Esophagus muscularis mucosa (tissue), 4 donors: ENCODE measurements around the gene DSG3. TPM values are rescaled to one million over a fixed set of nuclear protein-coding genes. Genes with fewer than 3 reads are reported as not detected.

ENCODE experiments used
- DNase-seq: peaks from one replicate; pipeline ENCODE4 v3.0.0-alpha.2; 2017; ENCODE audit errors: extremely low spot score
- H3K27ac ChIP-seq, 4 donors: fragments of 200-600 bp; sonication (generic); replicated peaks in 1 of 4; 1 replicate in 3 of 4; 2 replicates in 1 of 4; pipeline ENCODE4 v1.5.1; 2016 to 2019; ENCODE audit warnings: mild to moderate bottlenecking in 1 of 4
- H3K27me3 ChIP-seq, 4 donors: fragments of 200-600 bp; sonication (generic); one replicate each; pipeline versions ENCODE4 v1.5.1 to v1.6.0; 2016 to 2019
- H3K36me3 ChIP-seq, 4 donors: fragments of 200-600 bp; sonication (generic); one replicate each; pipeline ENCODE4 v1.5.1; 2016 to 2019
- H3K4me1 ChIP-seq, 4 donors: fragments of 200-600 bp; sonication (generic); one replicate each; pipeline ENCODE4 v1.5.1; 2016 to 2019
- H3K4me3 ChIP-seq, 4 donors: fragments of 200-600 bp; sonication (generic); 1 replicate in 2 of 4; 2 replicates in 2 of 4; pipeline ENCODE4 v1.5.1; 2016 to 2019; ENCODE audit warnings: mild to moderate bottlenecking in 4 of 4, moderate library complexity in 1 of 4
- H3K9me3 ChIP-seq, 4 donors: fragments of 200-600 bp; sonication (generic); 1 replicate in 3 of 4; 2 replicates in 1 of 4; pipeline ENCODE4 v1.5.1; 2016 to 2019
- EP300 ChIP-seq: sonication (generic); formaldehyde crosslinking; IDR thresholded peaks from one replicate; pipeline ENCODE4 v1.6.1; 2017; ENCODE audit warnings: antibody characterized with exemption
- POLR2A ChIP-seq: fragments of 450-650 bp; IDR thresholded peaks from one replicate; pipeline ENCODE4 v1.6.1; 2017; ENCODE audit warnings: antibody characterized with exemption, moderate library complexity, mild to moderate bottlenecking, low read depth
- POLR2AphosphoS5 ChIP-seq, 2 donors: sonication (generic); formaldehyde crosslinking; IDR thresholded peaks; one replicate each; pipeline ENCODE4 v1.6.1; 2017; ENCODE audit warnings: antibody characterized with exemption in 2 of 2
- WGBS: methylation state at CpG from one replicate; pipeline ENCODE4 v1.1.5; 2018; 5-methylcytosine and 5-hydroxymethylcytosine counted together
- intact Hi-C: fragments of 100-400 bp; cut with DNase I; formaldehyde crosslinking; loops from one replicate; pipeline ENCODE4 v1.15.1; 2023
- total RNA-seq, 4 donors: library from RNA; depleted of rRNA; stranded (reverse); fragments of >200 nt; gene quantifications; one replicate each; pipeline versions ENCODE4 v1.1.0 to v1.2.1, GENCODE V29; 2016
- TF ChIP-seq, protein P1 (sequence below), 3 experiments: fragments of 200-600 bp in 2 of 3; fragments of 450-650 bp in 1 of 3; sonication (generic) in 2 of 3; IDR thresholded peaks; one replicate each; pipeline ENCODE4 v1.5.1; 2017 to 2019; ENCODE audit warnings: antibody characterized with exemption in 3 of 3, mild to moderate bottlenecking in 2 of 3, moderate library complexity in 1 of 3

Gene DSG3
- total RNA-seq, 4 donors from 2014 or later = under 0.01 TPM; not detected in 3

DNA sequence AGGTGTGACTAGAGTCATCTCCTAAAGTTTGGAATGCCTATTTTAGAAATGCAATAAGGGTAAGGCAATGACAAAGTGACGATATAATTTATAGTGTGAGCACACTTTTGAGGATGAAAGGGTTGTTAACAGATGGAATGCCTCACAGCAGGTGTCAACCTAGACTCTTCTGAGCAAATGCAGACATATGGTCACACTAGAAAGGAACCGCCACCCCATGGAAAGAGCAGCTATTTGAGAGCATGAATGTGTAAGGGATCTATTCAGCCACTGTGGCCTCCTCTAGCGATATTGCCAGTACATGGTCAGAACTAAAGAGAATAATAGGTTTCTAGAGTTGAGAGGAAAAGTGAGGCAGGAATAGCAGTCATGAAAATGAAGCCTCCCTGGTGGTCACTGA is 68.9 kb downstream of the DSG3 start:
- no peak overlapping the region for H3K27ac ChIP-seq
- peaks cover 0 to 16% (median 0%) of the 10 kb centered on the region in 4 donors for H3K36me3 ChIP-seq
- WGBS = 90% methylated on average over 3 of the region's 3 CpGs
- no peaks in the 10 kb centered on the region for H3K9me3 ChIP-seq
- intact Hi-C loops = no loop called here
- H3K27me3 ChIP-seq = no peaks in the 10 kb centered on the region
- H3K4me1 ChIP-seq = no peaks in the 10 kb centered on the region
- TF ChIP-seq POLR2A (no peak), EP300 (no peak), POLR2AphosphoS5 (IDR thresholded peaks at IDR 0.05) (no peak)
- TF ChIP-seq, protein P1, sequence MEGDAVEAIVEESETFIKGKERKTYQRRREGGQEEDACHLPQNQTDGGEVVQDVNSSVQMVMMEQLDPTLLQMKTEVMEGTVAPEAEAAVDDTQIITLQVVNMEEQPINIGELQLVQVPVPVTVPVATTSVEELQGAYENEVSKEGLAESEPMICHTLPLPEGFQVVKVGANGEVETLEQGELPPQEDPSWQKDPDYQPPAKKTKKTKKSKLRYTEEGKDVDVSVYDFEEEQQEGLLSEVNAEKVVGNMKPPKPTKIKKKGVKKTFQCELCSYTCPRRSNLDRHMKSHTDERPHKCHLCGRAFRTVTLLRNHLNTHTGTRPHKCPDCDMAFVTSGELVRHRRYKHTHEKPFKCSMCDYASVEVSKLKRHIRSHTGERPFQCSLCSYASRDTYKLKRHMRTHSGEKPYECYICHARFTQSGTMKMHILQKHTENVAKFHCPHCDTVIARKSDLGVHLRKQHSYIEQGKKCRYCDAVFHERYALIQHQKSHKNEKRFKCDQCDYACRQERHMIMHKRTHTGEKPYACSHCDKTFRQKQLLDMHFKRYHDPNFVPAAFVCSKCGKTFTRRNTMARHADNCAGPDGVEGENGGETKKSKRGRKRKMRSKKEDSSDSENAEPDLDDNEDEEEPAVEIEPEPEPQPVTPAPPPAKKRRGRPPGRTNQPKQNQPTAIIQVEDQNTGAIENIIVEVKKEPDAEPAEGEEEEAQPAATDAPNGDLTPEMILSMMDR (IDR thresholded peaks at IDR 0.05) = no peak
- no peak for DNase-seq
- no peak overlapping the region for H3K4me3 ChIP-seq

DNA sequence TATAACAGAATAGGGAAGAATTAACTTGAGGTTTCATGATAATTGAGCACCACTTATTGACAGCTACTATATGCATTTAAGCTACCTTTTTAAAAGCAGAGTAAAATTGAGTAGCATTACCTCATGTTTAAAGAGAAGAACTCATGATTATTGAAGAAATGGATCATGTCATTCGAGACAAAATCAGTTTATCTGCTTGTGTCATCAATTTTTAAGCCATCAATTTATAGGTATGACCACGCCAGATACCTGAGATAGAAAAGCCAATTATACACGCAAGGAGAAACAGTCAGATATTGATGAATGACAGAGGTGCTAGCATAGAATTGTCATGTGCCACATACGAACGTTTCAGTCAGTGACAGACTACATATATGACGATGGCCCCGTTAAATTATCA is 78.8 kb downstream of the DSG3 start:
- intact Hi-C loops = no loop called here
- Histone ChIP-seq H3K36me3 (peaks cover 0 to 42% (median 0%) of the 10 kb centered on the region in 4 donors), H3K27ac (no peak overlapping the region), H3K4me3 (no peak overlapping the region), H3K4me1 (no peaks in the 10 kb centered on the region), H3K27me3 (no peaks in the 10 kb centered on the region), H3K9me3 (no peaks in the 10 kb centered on the region)
- TF ChIP-seq EP300 = no peak
- no peak for TF ChIP-seq POLR2A
- no peak for TF ChIP-seq POLR2AphosphoS5 (IDR thresholded peaks at IDR 0.05)
- TF ChIP-seq, protein P1 (IDR thresholded peaks at IDR 0.05) = no peak
- DNase-seq = no peak
- WGBS = 85% methylated on average over 7 of the region's 7 CpGs

Other genes with a start within 250 kb of the DSG3 start
- gene DSG1, start 129.6 kb upstream of the DSG3 start, total RNA-seq = not detected
- gene DSG4, start 71.0 kb upstream of the DSG3 start, total RNA-seq = not detected
- 1 to 10 TPM; 1.2 to 6.2 (median 2.9) TPM for gene DSG2, start 50.4 kb downstream of the DSG3 start, total RNA-seq
- gene TTR, start 144.1 kb downstream of the DSG3 start, total RNA-seq = 1 to 10 TPM in 1 of 4 donors, under 1 TPM in 1, not detected in 2; 0.33 to 1.2 TPM
- gene B4GALT6, start 236.8 kb downstream of the DSG3 start, total RNA-seq = 10 to 100 TPM in 2 of 4 donors, 1 to 10 TPM in 2; 4.5 to 12.0 (median 8.0) TPM